GM19397 (cell line): ENCODE measurements around the gene ZNF346.
"Not testable (repeated sequence)": the region's sequence is repeated elsewhere in the genome, so short reads cannot be mapped to it uniquely, and the experiment has no call there.

Experiments used
- ATAC-seq: cut with Tn5 transposase; IDR thresholded peaks from one replicate; pipeline ENCODE4 v1.9.1; 2021; ENCODE audit warnings: mild to moderate bottlenecking, moderate library complexity; ENCODE audit not compliant: unreplicated experiment

Gene ZNF346

GRCh38 chr5:177022386-177023302 lies at the start of gene ZNF346:
ZNF346 (plus strand) TSS chr5:177022696; CDS start chr5:177022739, 43 bp downstream.
- ATAC-seq = peak; percentile 82

- ATAC-seq = no peak
These were observed 42.8 kb upstream of the ZNF346 start for GRCh38 chr5:176979669-176980068.

GRCh38 chr5:176980818-176981217 lies 41.7 kb upstream of the ZNF346 start:
- no peak for ATAC-seq

- ATAC-seq = not testable (repeated sequence)
These were observed 39.4 kb upstream of the ZNF346 start for GRCh38 chr5:176983112-176983511.

- not testable (repeated sequence) for ATAC-seq
These were observed 38.9 kb upstream of the ZNF346 start for GRCh38 chr5:176983593-176983992.

GRCh38 chr5:176984176-176984575 lies 38.3 kb upstream of the ZNF346 start:
- ATAC-seq = not testable (repeated sequence)

GRCh38 chr5:176985516-176985915 lies 37.0 kb upstream of the ZNF346 start:
- ATAC-seq = no peak

- no peak for ATAC-seq
These were observed 36.2 kb upstream of the ZNF346 start for GRCh38 chr5:176986280-176986679.

GRCh38 chr5:176987583-176987982 lies 34.9 kb upstream of the ZNF346 start:
- ATAC-seq = no peak

GRCh38 chr5:176993081-176993480 lies 29.4 kb upstream of the ZNF346 start:
- ATAC-seq = not testable (repeated sequence)

GRCh38 chr5:176994460-176995121 lies 27.9 kb upstream of the ZNF346 start:
- ATAC-seq = no peak

GRCh38 chr5:176995122-176995490 lies 27.4 kb upstream of the ZNF346 start:
- ATAC-seq = no peak

- ATAC-seq = no peak
These were observed 26.4 kb upstream of the ZNF346 start for GRCh38 chr5:176995896-176996767.

- no peak for ATAC-seq
These were observed 25.7 kb upstream of the ZNF346 start for GRCh38 chr5:176996780-176997179.

GRCh38 chr5:176998828-176999227 lies 23.7 kb upstream of the ZNF346 start:
- ATAC-seq = no peak

GRCh38 chr5:176999526-176999925 lies 23.0 kb upstream of the ZNF346 start:
- not testable (repeated sequence) for ATAC-seq

- ATAC-seq = no peak
These were observed 18.8 kb upstream of the ZNF346 start for GRCh38 chr5:177003649-177004048.

GRCh38 chr5:177004961-177005360 lies 17.5 kb upstream of the ZNF346 start:
- no peak for ATAC-seq

GRCh38 chr5:177005619-177006264 lies 16.8 kb upstream of the ZNF346 start:
- peak; percentile 43 for ATAC-seq

GRCh38 chr5:177006265-177006972 lies 16.1 kb upstream of the ZNF346 start, which contains the start of gene UIMC1:
UIMC1 (minus strand) TSS chr5:177006779; CDS start chr5:176982615, 24,164 bp downstream.
- peak; percentile 66 for ATAC-seq
